Heart right ventricle (tissue), 16 donors: ENCODE data around the gene CLRN1. TPM values are rescaled to one million over a fixed set of nuclear protein-coding genes. Genes with fewer than 3 reads are reported as not detected.
"Not testable (repeated sequence)": the region's sequence is repeated elsewhere in the genome, so short reads cannot be mapped to it uniquely, and the experiment has no call there.

Experiments used
- ATAC-seq, 8 donors: fragments of 200-7000 bp; cut with Tn5 transposase; one replicate each; pipeline ENCODE4 v1.9.1; 2020; ENCODE audit warnings: mild to moderate bottlenecking in 8 of 8, moderate library complexity in 8 of 8, moderate number of reproducible peaks in 1 of 8
- DNase-seq, 2 donors: peaks; one replicate each; pipeline ENCODE4 v3.0.0-alpha.2; 2020
- H3K27ac ChIP-seq, 10 donors: fragments of 200-600 bp; sonication (generic) in 2 of 10; one replicate each; pipeline versions ENCODE4 v1.5.0 to v1.8.0; 2020 to 2022; ENCODE audit warnings: mild to moderate bottlenecking in 3 of 10
- H3K27me3 ChIP-seq, 7 donors: fragments of 200-600 bp; one replicate each; pipeline ENCODE4 v1.8.0; 2021 to 2022; ENCODE audit warnings: mild to moderate bottlenecking in 2 of 7
- H3K36me3 ChIP-seq, 9 donors: fragments of 200-600 bp; sonication (generic) in 1 of 9; one replicate each; pipeline versions ENCODE4 v1.5.0 to v1.8.0; 2020 to 2022; ENCODE audit warnings: mild to moderate bottlenecking in 2 of 9
- H3K4me1 ChIP-seq, 9 donors: fragments of 200-600 bp; sonication (generic) in 1 of 9; one replicate each; pipeline versions ENCODE4 v1.5.0 to v1.8.0; 2020 to 2022; ENCODE audit warnings: mild to moderate bottlenecking in 4 of 9
- H3K4me3 ChIP-seq, 10 donors: fragments of 200-600 bp; sonication (generic) in 2 of 10; one replicate each; pipeline versions ENCODE4 v1.5.0 to v1.8.0; 2020 to 2022; ENCODE audit warnings: mild to moderate bottlenecking in 7 of 10, moderate library complexity in 2 of 10
- H3K9me3 ChIP-seq, 11 donors: fragments of 200-600 bp in 10 of 11; sonication (generic) in 2 of 11; one replicate each; pipeline versions ENCODE4 v1.5.0 to v1.8.0; 2013 to 2022; ENCODE audit warnings: mild to moderate bottlenecking in 2 of 11, control low read depth in 1 of 11, moderate library complexity in 1 of 11
- CTCF ChIP-seq, 9 donors: fragments of 200-600 bp; sonication (generic) in 2 of 9; IDR thresholded peaks; one replicate each; pipeline versions ENCODE4 v1.5.0 to v1.8.0; 2021 to 2022; ENCODE audit warnings: antibody characterized with exemption in 9 of 9, mild to moderate bottlenecking in 5 of 9, moderate library complexity in 1 of 9
- WGBS, 2 donors: extraction: QIAGEN DNeasy Blood & Tissue Kit; methylation state at CpG; one replicate each; pipeline ENCODE4 v1.1.7; 2013; ENCODE audit warnings: inconsistent platforms in 1 of 2; 5-methylcytosine and 5-hydroxymethylcytosine counted together
- intact Hi-C, 10 donors: fragments of 100-400 bp; cut with DNase I; formaldehyde crosslinking; loops; one replicate each; pipeline versions ENCODE4 v1.11.1 to v1.14.2; 2022
- polyA plus RNA-seq, 2 donors: library from polyadenylated mRNA; stranded (reverse); fragments of 200-250 nt; gene quantifications; one replicate each; pipeline ENCODE4 v1.2.3, GENCODE V29; 2013
- total RNA-seq, 10 donors: library from RNA; stranded (reverse); fragmentation: NEBNext Ultra II Directional in 3 of 10; extraction: Animal tissue kit (Norgen Biotek cat#: 25700) in 3 of 10; gene quantifications; one replicate each; pipeline versions ENCODE4 v1.2.1 to v1.2.4, GENCODE V29; 2021 to 2023
- donor health status: Arrhythmogenic right ventricular cardiomyopathy.
- donor health status: ischemic (EF 13 %, LVEDD 7.1; RV severe dilation, severe dysfunction).
- donor health status: healthy with polysubstance abuse.
- donor health status: DM: no; HTN: yes; CAD: no.
- donor health status: DM: no; HTN: no; CAD: no.
- donor health status: ischemic (EF 25% LVEDD 6.9; RV normal size, moderate dysfunction).
- donor health status: ischemic (EF 25% LVEDD 5.7; RV mildly dilated, moderate dysfunction).
- donor health status: healthy.
- donor health status: DM: yes; HTN: yes; CAD: no.
- donor health status: Ischemic cardiomyopathy.
- donor health status: ischemic (EF 35%, LVEDD 5.7; RV mildly dilated, moderate dysfunction).
- donor health status: nonischemic (EF 11% LVEDD 7.7; RV severe dilation, severe dysfunction).
- donor health status: DM: yes; HTN: yes; CAD: no.
- donor health status: PGD.
- donor health status: ischemic (EF 29% LVEDD 5.4; RV normal size, mild dysfunction).
- donor health status: nonischemic (EF 23%, LVEDD 6.1; RV moderate dilation, normal function).

The CLRN1 gene
- total and polyA plus RNA-seq, 12 donors: not detected

- no peak for TF ChIP-seq CTCF (IDR thresholded peaks at IDR 0.05)
- WGBS, 2 donors: 81 to 82% methylated on average over 2 of the region's 2 CpGs
- intact Hi-C loops: no loop called here
Observed at GRCh38 chr3:150989208-150989607, 16.7 kb upstream of the CLRN1 start.

GRCh38 chr3:150988395-150988794 lies 15.9 kb upstream of the CLRN1 start:
- H3K27me3 ChIP-seq, ATAC-seq, H3K36me3 ChIP-seq, H3K4me1 ChIP-seq, DNase-seq, intact Hi-C loops, H3K4me3 ChIP-seq, H3K27ac ChIP-seq: not testable (repeated sequence)
- 87 to 90% methylated on average over 1 of the region's 1 CpG for WGBS, 2 donors
- H3K9me3 ChIP-seq: peaks cover 0 to 13% (median 0%) of the 10 kb centered on the region in 11 donors

More at GRCh38 chr3:150989208-150989607, 16.7 kb upstream of the CLRN1 start:
- H3K4me3 ChIP-seq: no peak overlapping the region
- no peaks in the 10 kb centered on the region for H3K36me3 ChIP-seq
- ATAC-seq: no peak
- H3K4me1 ChIP-seq: no peaks in the 10 kb centered on the region
- peaks cover 0 to 17% (median 4%) of the 10 kb centered on the region in 11 donors for H3K9me3 ChIP-seq
- peaks cover 0 to 6% (median 0%) of the 10 kb centered on the region in 7 donors for H3K27me3 ChIP-seq
- H3K27ac ChIP-seq: no peak overlapping the region
- no peak for DNase-seq

- Histone ChIP-seq H3K27ac (no peak overlapping the region), H3K4me1 (no peaks in the 10 kb centered on the region), H3K9me3 (peaks cover 0 to 10% (median 0%) of the 10 kb centered on the region in 11 donors), H3K27me3 (peaks cover 0 to 4% (median 0%) of the 10 kb centered on the region in 7 donors), H3K36me3 (no peaks in the 10 kb centered on the region), H3K4me3 (no peak overlapping the region)
- no peak for TF ChIP-seq CTCF (IDR thresholded peaks at IDR 0.05)
- DNase-seq: no peak
- intact Hi-C loops: no loop called here
- ATAC-seq: no peak
Observed at GRCh38 chr3:150985711-150986110, 13.2 kb upstream of the CLRN1 start.

- Histone ChIP-seq H3K9me3 (peaks cover 0 to 10% (median 0%) of the 10 kb centered on the region in 11 donors), H3K27me3 (peaks cover 0 to 7% (median 0%) of the 10 kb centered on the region in 7 donors), H3K36me3 (no peaks in the 10 kb centered on the region), H3K27ac (no peak overlapping the region), H3K4me3 (no peak overlapping the region), H3K4me1 (no peaks in the 10 kb centered on the region)
- ATAC-seq: no peak
- no peak for TF ChIP-seq CTCF (IDR thresholded peaks at IDR 0.05)
- intact Hi-C loops: no loop called here
- DNase-seq: no peak
Observed at GRCh38 chr3:150984066-150984465, 11.5 kb upstream of the CLRN1 start.

- no peak overlapping the region for H3K4me3 ChIP-seq
- intact Hi-C loops: no loop called here
- ATAC-seq (no peak), DNase-seq (no peak)
- no peaks in the 10 kb centered on the region for H3K9me3 ChIP-seq
- H3K4me1 ChIP-seq: no peaks in the 10 kb centered on the region
- H3K27me3 ChIP-seq: peaks cover 0 to 7% (median 4%) of the 10 kb centered on the region in 7 donors
- no peak for TF ChIP-seq CTCF (IDR thresholded peaks at IDR 0.05)
- H3K27ac ChIP-seq: no peak overlapping the region
- WGBS, 2 donors: 91 to 93% methylated on average over 4 of the region's 4 CpGs
- H3K36me3 ChIP-seq: no peaks in the 10 kb centered on the region
Observed at GRCh38 chr3:150978566-150979148, 6.1 kb upstream of the CLRN1 start.
